Testis (tissue), 2 donors: ENCODE results near the gene FAM117B.

Experiments used
- CTCF ChIP-seq, 3 experiments: fragments of 450-650 bp in 2 of 3; fragments of 200-600 bp in 1 of 3; sonication (generic) in 1 of 3; IDR thresholded peaks; one replicate each; pipeline ENCODE4 v1.5.1; 2016 to 2019; ENCODE audit warnings: antibody characterized with exemption in 3 of 3, mild to moderate bottlenecking in 2 of 3, moderate library complexity in 1 of 3
- POLR2A ChIP-seq: fragments of 450-650 bp; IDR thresholded peaks from one replicate; pipeline ENCODE4 v1.6.1; 2017; ENCODE audit warnings: antibody characterized with exemption, mild to moderate bottlenecking, moderate library complexity

- no peak for TF ChIP-seq POLR2A
- no peak for TF ChIP-seq CTCF (IDR thresholded peaks at IDR 0.05)
These were observed 114.7 kb downstream of the FAM117B start for GRCh38 chr2:202749477-202749876.
